ENCODE results near the gene GALNTL6.

GALNTL6 gene

DNA sequence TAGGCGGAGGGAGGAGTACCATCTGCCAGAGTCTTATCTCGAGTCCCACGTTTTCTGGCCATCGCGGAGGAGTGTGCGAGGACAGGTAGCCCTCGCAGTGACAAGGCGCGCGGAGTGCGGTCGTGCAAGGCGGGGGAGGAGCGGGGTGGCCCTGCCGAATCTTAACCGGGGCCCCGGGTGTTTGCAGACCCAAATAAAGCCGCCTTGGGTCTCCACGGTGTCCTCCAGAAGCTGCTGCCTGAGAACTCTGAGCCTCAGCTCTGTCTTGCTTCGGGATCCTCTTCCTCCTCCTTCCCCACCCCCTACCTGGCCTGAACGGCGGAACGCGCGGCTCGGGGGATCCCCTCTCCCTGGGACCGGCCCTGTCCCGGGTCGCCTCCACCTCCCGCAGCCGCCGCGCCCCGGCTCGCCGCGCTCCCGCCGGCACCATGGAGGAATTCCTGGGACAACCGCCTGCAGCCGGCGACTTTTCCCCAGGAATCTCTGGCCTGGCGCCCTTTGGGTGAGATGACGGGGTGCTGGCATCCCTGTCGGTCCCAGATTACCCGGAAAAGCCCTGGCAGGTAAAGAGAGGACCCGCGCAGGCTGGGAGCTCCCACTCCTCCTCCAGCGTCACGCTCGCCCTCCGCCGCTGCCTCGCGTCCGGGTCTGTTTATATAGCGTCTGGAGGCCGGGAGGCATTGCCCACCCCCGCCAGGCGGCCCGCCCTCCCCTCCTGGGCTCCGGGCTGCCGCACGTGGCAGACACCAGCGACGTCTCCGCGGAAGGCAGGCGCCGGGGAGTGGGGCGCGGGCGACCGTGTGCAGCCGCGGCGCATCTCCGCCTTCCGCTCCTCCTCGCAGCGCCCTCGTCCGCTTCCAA, at the start of gene GALNTL6:
Gene GALNTL6 (plus strand): TSS at position 740 of the 861 bp plus-strand sequence.
- Mint-ChIP-seq H3K27me3 (ENCODE audit: low read depth, poor library complexity) (peaks cover 62% of the 10 kb centered on the region), H3K36me3 (ENCODE audit: low read depth) (no peaks in the 10 kb centered on the region), H3K27ac (no peak within 1 kb of the TSS), H3K4me3 (peak within 1 kb of the TSS; percentile 94), H3K4me1 (peaks cover 19% of the 10 kb centered on the region), H3K9me3 (no peaks in the 10 kb centered on the region)
- peak; percentile 61 for DNase-seq
- TF ChIP-seq CTCF (IDR thresholded peaks at IDR 0.05) = no peak

DNA sequence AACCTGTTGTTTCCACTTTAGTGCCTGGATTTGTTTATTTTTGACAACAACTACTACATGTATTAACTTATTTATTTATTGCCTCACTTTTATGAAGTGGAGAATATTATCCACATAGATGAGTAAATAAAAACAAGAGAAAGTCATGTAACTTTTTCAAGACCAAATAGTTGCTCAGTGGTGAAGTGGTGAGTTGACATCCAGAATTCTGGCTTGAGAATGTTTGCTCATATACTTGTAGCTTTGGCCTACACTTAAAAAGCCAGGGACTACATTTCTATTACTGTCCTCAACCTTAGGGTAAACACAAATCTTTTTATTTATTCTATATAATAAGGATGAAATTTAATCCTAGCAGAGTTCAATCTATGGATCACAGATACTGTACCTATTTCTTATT, 47.7 kb upstream of the GALNTL6 start:
- Mint-ChIP-seq H3K36me3 (ENCODE audit: low read depth) (no peaks in the 10 kb centered on the region), H3K9me3 (peaks cover 20% of the 10 kb centered on the region), H3K27me3 (ENCODE audit: low read depth, poor library complexity) (no peaks in the 10 kb centered on the region), H3K27ac (no peak overlapping the region), H3K4me1 (no peaks in the 10 kb centered on the region), H3K4me3 (no peak overlapping the region)
- DNase-seq = no peak
- no peak for TF ChIP-seq CTCF (IDR thresholded peaks at IDR 0.05)

- Mint-ChIP-seq H3K27me3 (ENCODE audit: low read depth, poor library complexity) (no peaks in the 10 kb centered on the region), H3K36me3 (ENCODE audit: low read depth) (no peaks in the 10 kb centered on the region), H3K9me3 (no peaks in the 10 kb centered on the region), H3K27ac (no peak overlapping the region), H3K4me1 (no peaks in the 10 kb centered on the region), H3K4me3 (no peak overlapping the region)
- no peak for TF ChIP-seq CTCF (IDR thresholded peaks at IDR 0.05)
- no peak for DNase-seq
These were observed 38.5 kb upstream of the GALNTL6 start for GRCh38 chr4:171774642-171775190.

GRCh38 chr4:171779301-171779700, 33.9 kb upstream of the GALNTL6 start:
- Mint-ChIP-seq H3K27ac (no peak overlapping the region), H3K27me3 (ENCODE audit: low read depth, poor library complexity) (peaks cover 3% of the 10 kb centered on the region), H3K4me3 (no peak overlapping the region), H3K9me3 (peaks cover 23% of the 10 kb centered on the region), H3K36me3 (ENCODE audit: low read depth) (no peaks in the 10 kb centered on the region), H3K4me1 (no peaks in the 10 kb centered on the region)
- no peak for DNase-seq
- no peak for TF ChIP-seq CTCF (IDR thresholded peaks at IDR 0.05)

DNA sequence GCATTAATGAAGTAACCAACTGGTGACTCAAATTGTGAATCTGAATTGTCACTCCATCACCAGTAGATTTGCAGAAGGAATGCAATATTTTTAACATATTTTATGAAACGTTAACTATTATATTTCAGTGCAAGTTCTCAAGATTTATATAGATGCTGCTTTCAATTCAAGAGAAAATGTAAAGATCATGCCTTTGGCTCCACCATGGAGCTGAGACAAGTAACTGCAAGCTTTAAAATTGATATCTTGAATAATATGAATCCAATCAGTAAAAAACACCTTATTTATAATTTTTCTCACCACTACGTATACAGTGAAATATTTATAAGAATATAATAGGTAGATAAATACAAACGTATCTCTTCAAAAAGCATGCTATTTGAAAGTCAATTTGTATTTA, 27.8 kb upstream of the GALNTL6 start:
- H3K4me1 Mint-ChIP-seq = no peaks in the 10 kb centered on the region
- TF ChIP-seq CTCF (IDR thresholded peaks at IDR 0.05) = no peak
- H3K36me3 Mint-ChIP-seq (ENCODE audit: low read depth) = no peaks in the 10 kb centered on the region
- H3K27me3 Mint-ChIP-seq (ENCODE audit: low read depth, poor library complexity) = peaks cover 3% of the 10 kb centered on the region
- DNase-seq = no peak
- no peak overlapping the region for H3K27ac Mint-ChIP-seq
- no peak overlapping the region for H3K4me3 Mint-ChIP-seq
- peaks cover 23% of the 10 kb centered on the region for H3K9me3 Mint-ChIP-seq
